ENCODE measurements around the gene DCAF12. TPM values are rescaled to one million over a fixed set of nuclear protein-coding genes. Genes with fewer than 3 reads are reported as not detected.

Gene DCAF12
- total RNA-seq, 1 experiment from 2014 or later = 27.0 TPM

- no peaks in the 10 kb centered on the region for H3K9me3 Mint-ChIP-seq
- CTCF ChIA-PET = no interaction called here
Observed at GRCh38 chr9:34096751-34097150, 29.7 kb downstream of the DCAF12 start.

GRCh38 chr9:34093578-34093977, 32.9 kb downstream of the DCAF12 start:
- no peak for TF ChIP-seq HMGA2 (CRISPR knock-in tag; IDR thresholded peaks at IDR 0.05)
- no peak for TF ChIP-seq ZBTB21 (CRISPR knock-in tag; IDR thresholded peaks at IDR 0.05; ENCODE audit: borderline replicate concordance)
- TF ChIP-seq JAZF1 (CRISPR knock-in tag; IDR thresholded peaks at IDR 0.05) = no peak
- no peak for TF ChIP-seq AR (CRISPR knock-in tag; IDR thresholded peaks at IDR 0.05)
- TF ChIP-seq MYBL2 (CRISPR knock-in tag; IDR thresholded peaks at IDR 0.05) = no peak
- no peak for TF ChIP-seq MLX (CRISPR knock-in tag; IDR thresholded peaks at IDR 0.05)
- CTCF ChIA-PET = interaction anchor here (0.7 to 1.9 kb wide), 2 partner anchors 81 to 169 kb away, joined by 4 read pairs; no protein-coding TSS in a partner anchor
- H3K4me3 Mint-ChIP-seq = no peak overlapping the region
- DNase-seq (ENCODE audit: low spot score) (no peak), ATAC-seq (no peak)
- H3K36me3 Mint-ChIP-seq = peaks cover 59% of the 10 kb centered on the region
- H3K27ac Mint-ChIP-seq = no peak overlapping the region
- no peaks in the 10 kb centered on the region for H3K4me1 Mint-ChIP-seq
- POLR2A ChIA-PET = interaction anchor here (0.7 kb wide), 1 partner anchor 100 kb away, joined by 3 read pairs; no protein-coding TSS in a partner anchor
- no peaks in the 10 kb centered on the region for H3K9me3 Mint-ChIP-seq
- H3K27me3 Mint-ChIP-seq (ENCODE audit: low read depth) = no peaks in the 10 kb centered on the region

More at GRCh38 chr9:34096751-34097150, 29.7 kb downstream of the DCAF12 start:
- no peak for DNase-seq (ENCODE audit: low spot score)
- Mint-ChIP-seq H3K4me3 (no peak overlapping the region), H3K4me1 (no peaks in the 10 kb centered on the region), H3K36me3 (peaks cover 41% of the 10 kb centered on the region), H3K27me3 (ENCODE audit: low read depth) (no peaks in the 10 kb centered on the region), H3K27ac (no peak overlapping the region)
- POLR2A ChIA-PET = no interaction called here
- TF ChIP-seq HMGXB4 (CRISPR knock-in tag; IDR thresholded peaks at IDR 0.05) (no peak), NR1H2 (CRISPR knock-in tag; IDR thresholded peaks at IDR 0.05) (no peak), PREB (CRISPR knock-in tag; IDR thresholded peaks at IDR 0.05; ENCODE audit: borderline replicate concordance) (no peak), SMAD4 (CRISPR knock-in tag; IDR thresholded peaks at IDR 0.05) (no peak), ZBTB21 (CRISPR knock-in tag; IDR thresholded peaks at IDR 0.05; ENCODE audit: borderline replicate concordance) (no peak), AR (CRISPR knock-in tag; IDR thresholded peaks at IDR 0.05) (no peak), NFATC4 (CRISPR knock-in tag; IDR thresholded peaks at IDR 0.05) (no peak), EMX1 (CRISPR knock-in tag; IDR thresholded peaks at IDR 0.05) (no peak), ZNF416 (CRISPR knock-in tag; IDR thresholded peaks at IDR 0.05) (no peak), MYBL2 (CRISPR knock-in tag; IDR thresholded peaks at IDR 0.05) (no peak)
- no peak for ATAC-seq

All from WTC11 (cell line).